Effector memory CD8-positive, alpha-beta T cell (primary cell): Measurements from ENCODE around the gene PILRA.
"Not testable (repeated sequence)": the region's sequence is repeated elsewhere in the genome, so short reads cannot be mapped to it uniquely, and the experiment has no call there.

Experiments
- ATAC-seq: fragments of 150-1000 bp; cut with Tn5 transposase; replicated peaks from 2 replicates; pipeline ENCODE4 v1.10.0; 2021; ENCODE audit warnings: mild to moderate bottlenecking, moderate library complexity
- DNase-seq, 3 experiments: peaks; one replicate each; pipeline ENCODE4 v3.0.0; 2021
- H3K27ac Mint-ChIP-seq, 2 donors: one replicate each; pipeline ENCODE4 v1.8.0; 2022; ENCODE audit warnings: mild to moderate bottlenecking in 2 of 2, mixed read lengths in 2 of 2, moderate library complexity in 2 of 2
- H3K27me3 Mint-ChIP-seq, 2 donors: one replicate each; pipeline ENCODE4 v1.8.0; 2022; ENCODE audit warnings: mixed read lengths in 2 of 2
- H3K36me3 Mint-ChIP-seq: one replicate; pipeline ENCODE4 v1.8.0; 2022; ENCODE audit warnings: mild to moderate bottlenecking, moderate library complexity, mixed read lengths; ENCODE audit not compliant: insufficient read depth
- H3K4me1 Mint-ChIP-seq, 2 donors: one replicate each; pipeline ENCODE4 v1.8.0; 2022; ENCODE audit warnings: low read depth in 2 of 2, mixed read lengths in 2 of 2
- H3K4me3 Mint-ChIP-seq, 2 donors: one replicate each; pipeline ENCODE4 v1.8.0; 2022; ENCODE audit warnings: mild to moderate bottlenecking in 2 of 2, mixed read lengths in 2 of 2, moderate library complexity in 2 of 2
- H3K9me3 Mint-ChIP-seq, 2 donors: one replicate each; pipeline ENCODE4 v1.8.0; 2022; ENCODE audit warnings: mixed read lengths in 2 of 2

PILRA gene

DNA sequence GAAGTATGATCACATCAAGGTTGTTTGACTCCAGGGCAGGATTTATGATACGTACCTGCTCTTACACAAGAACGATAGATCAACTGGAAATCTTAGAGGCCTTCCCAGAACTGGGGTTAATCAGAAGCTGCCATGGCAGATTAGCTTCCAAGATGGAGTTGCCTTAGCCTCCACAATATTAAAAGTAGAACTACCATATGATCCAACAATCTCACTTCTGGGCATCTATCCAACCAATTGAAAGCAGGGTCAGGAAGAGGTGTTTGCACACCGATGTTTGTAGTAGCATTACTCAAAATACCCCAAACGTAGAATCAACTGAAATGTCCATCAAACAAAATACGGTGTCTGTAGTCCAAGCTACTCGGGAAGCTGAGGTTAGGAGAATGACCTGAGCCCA, 8.8 kb upstream of the PILRA start:
- no peaks in the 10 kb centered on the region for H3K27me3 Mint-ChIP-seq
- H3K9me3 Mint-ChIP-seq, result no peaks in the 10 kb centered on the region
- H3K27ac Mint-ChIP-seq, result peak overlapping the region; percentile 93 to 95
- no peak for DNase-seq
- ATAC-seq, result no peak
- H3K4me3 Mint-ChIP-seq, result no peak overlapping the region
- H3K36me3 Mint-ChIP-seq, result peaks cover 70% of the 10 kb centered on the region
- peaks cover 39 to 40% of the 10 kb centered on the region in 2 donors for H3K4me1 Mint-ChIP-seq

- Mint-ChIP-seq H3K4me1 (peaks cover 31 to 38% of the 10 kb centered on the region in 2 donors), H3K27ac (peak overlapping the region; percentile 93 to 95), H3K36me3 (peaks cover 55% of the 10 kb centered on the region), H3K4me3 (peak overlapping the region; percentile 64 to 68)
- ATAC-seq, H3K9me3 Mint-ChIP-seq, DNase-seq, H3K27me3 Mint-ChIP-seq: not testable (repeated sequence)
These were observed 7.3 kb upstream of the PILRA start for GRCh38 chr7:100365998-100366367.

- peak overlapping the region; percentile 93 to 95 for H3K27ac Mint-ChIP-seq
- ATAC-seq (peak; percentile 47), DNase-seq (no peak)
- H3K4me1 Mint-ChIP-seq, result peaks cover 31 to 39% of the 10 kb centered on the region in 2 donors
- no peaks in the 10 kb centered on the region for H3K27me3 Mint-ChIP-seq
- H3K4me3 Mint-ChIP-seq, result peak overlapping the region; percentile 64 to 68
- peaks cover 48% of the 10 kb centered on the region for H3K36me3 Mint-ChIP-seq
- H3K9me3 Mint-ChIP-seq, result no peaks in the 10 kb centered on the region
These were observed 6.7 kb upstream of the PILRA start for GRCh38 chr7:100366411-100367250.

- H3K9me3 Mint-ChIP-seq, result no peaks in the 10 kb centered on the region
- H3K27me3 Mint-ChIP-seq, result no peaks in the 10 kb centered on the region
- H3K4me3 Mint-ChIP-seq, result peak overlapping the region in 1 of 2 donors; percentile 11
- peaks cover 32 to 41% of the 10 kb centered on the region in 2 donors for H3K4me1 Mint-ChIP-seq
- ATAC-seq (no peak), DNase-seq (no peak)
- H3K27ac Mint-ChIP-seq, result peak overlapping the region; percentile 93 to 95
- H3K36me3 Mint-ChIP-seq, result peaks cover 42% of the 10 kb centered on the region
These were observed 6.1 kb upstream of the PILRA start for GRCh38 chr7:100367251-100367620.

DNA sequence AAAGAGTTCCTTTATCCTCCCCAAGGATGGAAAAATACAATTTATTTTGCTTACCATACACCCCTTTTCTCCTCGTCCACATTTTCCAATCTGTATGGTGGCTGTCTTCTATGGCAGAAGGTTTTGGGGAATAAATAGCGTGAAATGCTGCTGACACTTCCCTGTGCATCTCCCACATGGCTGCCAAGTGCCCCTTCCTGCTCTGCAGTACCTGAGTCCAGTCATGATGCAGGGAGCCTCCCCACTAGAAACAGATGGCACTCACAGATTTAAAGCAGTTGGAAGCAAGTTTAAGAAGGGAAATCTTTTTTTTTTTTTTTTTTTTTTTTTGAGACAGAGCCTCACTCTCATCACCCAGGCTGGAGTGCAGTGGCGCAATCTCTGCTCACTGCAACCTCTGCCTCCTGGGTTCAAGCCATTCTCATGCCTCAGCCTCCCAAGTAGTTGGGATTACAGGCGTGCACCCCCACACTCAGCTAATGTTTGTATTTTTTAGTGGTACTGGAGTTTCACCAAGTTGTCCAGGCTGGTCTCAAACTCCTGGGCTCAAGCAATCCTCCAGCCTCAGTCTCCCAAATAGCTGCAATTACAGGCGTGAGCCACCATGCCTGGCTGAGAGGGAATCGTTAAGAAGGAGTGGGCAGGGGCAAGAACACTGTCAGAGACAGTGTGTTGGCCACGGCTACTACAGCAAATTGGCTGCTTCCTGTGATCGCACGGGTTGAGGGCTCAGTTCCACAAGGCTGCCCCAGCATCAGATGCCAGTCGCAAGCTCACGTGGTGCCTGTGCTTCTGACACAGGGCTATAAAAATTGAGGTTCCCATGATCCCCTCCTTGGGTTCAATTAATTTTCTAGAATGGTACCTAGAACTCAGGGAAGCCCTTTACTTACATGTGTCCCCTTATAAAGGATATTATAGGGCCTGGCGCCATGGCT, 5.3 kb upstream of the PILRA start:
- Mint-ChIP-seq H3K4me1 (peaks cover 36 to 45% of the 10 kb centered on the region in 2 donors), H3K36me3 (peaks cover 35% of the 10 kb centered on the region), H3K4me3 (peak overlapping the region in 1 of 2 donors; percentile 33), H3K9me3 (no peaks in the 10 kb centered on the region), H3K27ac (peak overlapping the region; percentile 93 to 95), H3K27me3 (no peaks in the 10 kb centered on the region)
- ATAC-seq (no peak), DNase-seq (no peak)

GRCh38 chr7:100369105-100369504, 4.2 kb upstream of the PILRA start:
- H3K4me3 Mint-ChIP-seq, result no peak overlapping the region
- H3K4me1 Mint-ChIP-seq, result peaks cover 36 to 40% of the 10 kb centered on the region in 2 donors
- DNase-seq (no peak), ATAC-seq (peak; percentile 56)
- H3K27ac Mint-ChIP-seq, result peak overlapping the region; percentile 73 to 87
- H3K36me3 Mint-ChIP-seq, result peaks cover 28% of the 10 kb centered on the region
- no peaks in the 10 kb centered on the region for H3K27me3 Mint-ChIP-seq
- no peaks in the 10 kb centered on the region for H3K9me3 Mint-ChIP-seq

- no peaks in the 10 kb centered on the region for H3K27me3 Mint-ChIP-seq
- peak overlapping the region; percentile 85 to 87 for H3K27ac Mint-ChIP-seq
- no peak overlapping the region for H3K4me3 Mint-ChIP-seq
- H3K4me1 Mint-ChIP-seq, result peaks cover 42 to 47% of the 10 kb centered on the region in 2 donors
- ATAC-seq, result no peak
- DNase-seq, result no peak
- H3K36me3 Mint-ChIP-seq, result peaks cover 28% of the 10 kb centered on the region
- no peaks in the 10 kb centered on the region for H3K9me3 Mint-ChIP-seq
These were observed 3.0 kb upstream of the PILRA start for GRCh38 chr7:100370303-100370702.

DNA sequence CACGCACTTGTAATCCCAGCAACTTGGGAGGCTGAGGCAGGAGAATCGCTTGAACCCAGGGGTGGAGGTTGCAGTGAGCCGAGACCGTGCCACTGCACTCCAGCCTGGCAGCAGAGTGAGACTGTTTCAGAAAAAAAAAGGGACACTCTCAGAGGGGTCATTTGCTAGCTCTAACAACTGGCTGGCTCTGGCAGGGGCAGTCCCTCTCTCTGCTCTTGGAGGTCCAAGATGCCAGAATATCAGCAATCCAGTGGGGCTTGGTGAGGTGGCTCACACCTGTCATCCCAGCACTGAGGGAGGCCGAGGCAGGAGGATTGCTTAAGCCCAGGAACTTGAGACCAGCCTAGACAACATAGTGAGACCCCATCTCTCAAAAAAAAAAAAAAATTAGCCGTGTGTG, 2.5 kb upstream of the PILRA start:
- H3K4me1 Mint-ChIP-seq, result peaks cover 38 to 45% of the 10 kb centered on the region in 2 donors

DNA sequence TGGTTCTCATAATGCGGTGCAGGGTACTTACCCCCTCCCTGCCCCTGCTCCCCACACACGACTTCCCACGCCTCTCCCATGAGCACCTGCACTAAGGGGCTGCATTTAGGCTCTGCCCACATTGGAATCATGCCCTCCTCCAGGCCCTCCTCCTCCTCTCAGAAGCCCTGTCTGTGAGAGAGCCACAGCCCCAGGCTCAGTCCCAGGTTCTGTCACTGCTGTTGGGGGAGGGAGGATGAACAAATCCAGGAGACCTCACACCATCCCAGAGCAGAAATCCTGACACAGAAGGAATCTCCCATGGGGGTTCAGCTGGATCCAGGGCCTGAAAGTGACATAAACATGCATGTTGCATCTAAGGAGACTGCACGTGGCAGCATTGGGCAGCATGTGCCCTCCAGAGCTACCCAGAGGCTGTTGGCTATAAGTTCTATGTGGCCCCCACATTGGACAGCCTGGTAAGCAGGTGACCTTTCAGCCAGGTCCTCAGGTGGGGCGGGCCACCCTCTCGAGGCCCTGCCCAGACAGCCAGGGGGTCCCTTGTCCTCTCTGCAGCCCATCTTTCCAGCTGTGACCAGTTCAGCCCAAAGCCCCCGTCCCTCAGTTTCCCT, 1.6 kb upstream of the PILRA start:
- ATAC-seq, result no peak
- H3K36me3 Mint-ChIP-seq, result peaks cover 18% of the 10 kb centered on the region
- peaks cover 29 to 36% of the 10 kb centered on the region in 2 donors for H3K4me1 Mint-ChIP-seq
- H3K27ac Mint-ChIP-seq, result peak overlapping the region; percentile 80 to 87
- no peak for DNase-seq
- no peaks in the 10 kb centered on the region for H3K9me3 Mint-ChIP-seq
- H3K4me3 Mint-ChIP-seq, result no peak overlapping the region
- no peaks in the 10 kb centered on the region for H3K27me3 Mint-ChIP-seq

More for the DNA sequence above, 2.5 kb upstream of the PILRA start:
- Mint-ChIP-seq H3K4me3 (no peak overlapping the region), H3K9me3 (no peaks in the 10 kb centered on the region), H3K27ac (peak overlapping the region; percentile 85 to 87), H3K27me3 (no peaks in the 10 kb centered on the region), H3K36me3 (peaks cover 27% of the 10 kb centered on the region)
- no peak for ATAC-seq
- no peak for DNase-seq

DNA sequence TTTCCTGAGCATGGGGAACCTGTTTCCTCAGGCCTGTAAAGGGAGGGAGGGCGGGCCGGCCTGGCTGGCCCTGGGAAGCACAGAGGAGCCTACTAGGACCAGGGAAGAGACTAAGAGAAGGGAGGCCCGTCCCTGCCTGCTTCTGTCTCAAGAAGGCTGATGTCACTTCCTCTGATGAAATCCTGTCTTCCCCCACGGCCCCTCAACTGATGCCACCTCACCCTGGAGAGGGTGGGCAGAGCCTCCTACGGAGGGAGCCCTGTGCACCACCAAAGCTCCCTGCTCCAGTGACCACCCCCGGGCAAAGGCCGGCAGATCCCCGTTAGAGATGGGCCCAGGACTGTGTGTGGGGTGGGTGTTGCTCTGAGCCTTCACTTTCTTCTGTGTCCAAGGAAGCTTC, 1.0 kb upstream of the PILRA start:
- no peaks in the 10 kb centered on the region for H3K27me3 Mint-ChIP-seq
- H3K9me3 Mint-ChIP-seq, result no peaks in the 10 kb centered on the region
- no peak for DNase-seq
- peak overlapping the region; percentile 45 to 49 for H3K4me3 Mint-ChIP-seq
- ATAC-seq, result peak; percentile 34
- peaks cover 17% of the 10 kb centered on the region for H3K36me3 Mint-ChIP-seq
- peaks cover 24 to 32% of the 10 kb centered on the region in 2 donors for H3K4me1 Mint-ChIP-seq
- H3K27ac Mint-ChIP-seq, result peak overlapping the region; percentile 80 to 87

- no peaks in the 10 kb centered on the region for H3K27me3 Mint-ChIP-seq
- no peaks in the 10 kb centered on the region for H3K9me3 Mint-ChIP-seq
- no peak for ATAC-seq
- no peak for DNase-seq
- peak overlapping the region; percentile 80 to 87 for H3K27ac Mint-ChIP-seq
- peaks cover 22 to 29% of the 10 kb centered on the region in 2 donors for H3K4me1 Mint-ChIP-seq
- H3K4me3 Mint-ChIP-seq, result peak overlapping the region in 1 of 2 donors; percentile 49
- peaks cover 13% of the 10 kb centered on the region for H3K36me3 Mint-ChIP-seq
These were observed 593 bp upstream of the PILRA start for GRCh38 chr7:100372694-100373093.

- not testable (repeated sequence) for ATAC-seq, H3K27me3 Mint-ChIP-seq, H3K9me3 Mint-ChIP-seq, DNase-seq
- Mint-ChIP-seq H3K4me3 (peak overlapping the region in 1 of 2 donors; percentile 23), H3K36me3 (peaks cover 11% of the 10 kb centered on the region), H3K4me1 (peaks cover 15 to 23% of the 10 kb centered on the region in 2 donors), H3K27ac (peak overlapping the region in 1 of 2 donors; percentile 68)
These were observed 747 bp downstream of the PILRA start for GRCh38 chr7:100373870-100374598.
